Measurements from ENCODE around the gene SYT6. TPM values are rescaled to one million over a fixed set of nuclear protein-coding genes. Genes with fewer than 3 reads are reported as not detected.

The SYT6 gene
- total and polyA plus RNA-seq, 2 of the 13 experiments (the other 11 are each of a cell fraction or from before 2014, with no cell fraction given), result not detected

- POLR2A ChIA-PET, result no interaction called here
- Histone ChIP-seq H3K27ac (ENCODE audit: extremely low read length, insufficient read depth, low read length) (no peak overlapping the region), H3K9me3 (ENCODE audit: low read length) (no peaks in the 10 kb centered on the region), H3K36me3 (replicated peaks in 1 of 2; ENCODE audit: control insufficient read depth in 1 of 2, insufficient read depth in 2 of 2, low read length in 2 of 2) (no peaks in the 10 kb centered on the region), H3K79me2 (ENCODE audit: insufficient read depth, low read length) (no peaks in the 10 kb centered on the region), H3K4me3 (replicated peaks in 1 of 3; ENCODE audit: insufficient read depth in 1 of 3, low read depth in 2 of 3, low read length in 3 of 3) (no peak overlapping the region), H3K9ac (ENCODE audit: insufficient read depth, low read depth, low read length) (no peak overlapping the region), H3K4me2 (ENCODE audit: low read depth, low read length) (no peak overlapping the region), H3K4me1 (ENCODE audit: insufficient read depth, low read length) (no peaks in the 10 kb centered on the region), H3K27me3 (ENCODE audit: control insufficient read depth in 1 of 2, insufficient read depth in 2 of 2, low read length in 2 of 2) (peaks cover 0 to 9% of the 10 kb centered on the region in 2 experiments; a peak in 2 of 5 replicates), H4K20me1 (ENCODE audit: insufficient read depth, low read length) (no peaks in the 10 kb centered on the region), H2AFZ (ENCODE audit: low read length) (no peak overlapping the region)
- DNase-seq (ENCODE audit: low spot score), result no peak
- no peak for FAIRE-seq
- in situ Hi-C loops (cut with HindIII; ENCODE audit: extremely low pct_ligation_motif_present, low pct_unique_long_range_greater_than_20kb) (no loop called here), intact Hi-C loops (cut with micrococcal nuclease; ENCODE audit: unreplicated experiment) (no loop called here)
- CTCF ChIA-PET (ENCODE audit: low intra/inter-chr PET ratio, low total read pairs), result no interaction called here
- WGBS (ENCODE audit: low lambda C conversion rate), result 19% methylated on average over 5 of the region's 5 CpGs
- no peak for TF ChIP-seq ZNF550 (CRISPR knock-in tag; IDR thresholded peaks at IDR 0.05; ENCODE audit: borderline replicate concordance)
- no peak for TF ChIP-seq NAIF1 (CRISPR knock-in tag; IDR thresholded peaks at IDR 0.05; ENCODE audit: borderline replicate concordance)
- no peak for TF ChIP-seq ZNF180 (CRISPR knock-in tag; IDR thresholded peaks at IDR 0.05; ENCODE audit: borderline replicate concordance, low read depth)
- no peak for TF ChIP-seq MBNL3 (CRISPR knock-in tag; conservative IDR thresholded peaks at IDR 0.05)
- TF ChIP-seq ZBTB3 (CRISPR knock-in tag; IDR thresholded peaks at IDR 0.05; ENCODE audit: borderline replicate concordance, low read depth), result no peak
- no TSS peak for BruUV-seq (replicated peaks)
- ATAC-seq, result no peak
Measured at GRCh38 chr1:114173680-114174079, 20.0 kb upstream of the SYT6 start.

- no peaks in the 10 kb centered on the region for H3K79me2 ChIP-seq (ENCODE audit: insufficient read depth, low read length)
- POLR2A ChIA-PET, result no interaction called here
- intact Hi-C loops (cut with micrococcal nuclease; ENCODE audit: unreplicated experiment), result no loop called here
Measured at GRCh38 chr1:114169509-114169908, 15.8 kb upstream of the SYT6 start.

More at GRCh38 chr1:114169509-114169908, 15.8 kb upstream of the SYT6 start:
- 0% methylated on average over 3 of the region's 3 CpGs for WGBS (ENCODE audit: low lambda C conversion rate)
- H2AFZ ChIP-seq (ENCODE audit: low read length), result no peak overlapping the region
- no peaks in the 10 kb centered on the region for H4K20me1 ChIP-seq (ENCODE audit: insufficient read depth, low read length)
- in situ Hi-C loops (cut with HindIII; ENCODE audit: extremely low pct_ligation_motif_present, low pct_unique_long_range_greater_than_20kb), result no loop called here
- H3K4me1 ChIP-seq (ENCODE audit: insufficient read depth, low read length), result 0 out of 2 replicates have a peak, but pooled peaks cover 5% of the 10 kb centered on the region
- H3K9me3 ChIP-seq (ENCODE audit: low read length), result no peaks in the 10 kb centered on the region
- DNase-seq (ENCODE audit: low spot score) (no peak), ATAC-seq (no peak), FAIRE-seq (no peak)
- BruUV-seq (replicated peaks), result no TSS peak
- H3K4me2 ChIP-seq (ENCODE audit: low read depth, low read length), result no peak overlapping the region
- TF ChIP-seq FOSL1 (CRISPR knock-in tag; IDR thresholded peaks at IDR 0.05; ENCODE audit: borderline replicate concordance), result no peak
- H3K27ac ChIP-seq (ENCODE audit: extremely low read length, insufficient read depth, low read length), result no peak overlapping the region
- CTCF ChIA-PET (ENCODE audit: low intra/inter-chr PET ratio, low total read pairs), result no interaction called here
- no peak overlapping the region for H3K9ac ChIP-seq (ENCODE audit: insufficient read depth, low read depth, low read length)
- H3K4me3 ChIP-seq (replicated peaks in 1 of 3; ENCODE audit: insufficient read depth in 1 of 3, low read depth in 2 of 3, low read length in 3 of 3), result no peak overlapping the region
- peaks cover 0 to 14% of the 10 kb centered on the region in 2 experiments; a peak in 2 of 5 replicates for H3K27me3 ChIP-seq (ENCODE audit: control insufficient read depth in 1 of 2, insufficient read depth in 2 of 2, low read length in 2 of 2)
- no peaks in the 10 kb centered on the region for H3K36me3 ChIP-seq (replicated peaks in 1 of 2; ENCODE audit: control insufficient read depth in 1 of 2, insufficient read depth in 2 of 2, low read length in 2 of 2)

Measured in HepG2 (cell line).